ENCODE results near the gene SNX1. TPM values are rescaled to one million over a fixed set of nuclear protein-coding genes. Genes with fewer than 3 reads are reported as not detected.
"Not testable (repeated sequence)": the region's sequence is repeated elsewhere in the genome, so short reads cannot be mapped to it uniquely, and the experiment has no call there.

Gene SNX1
- total and polyA plus RNA-seq, 2 experiments from 2014 or later: 40.5 to 102 TPM

GRCh38 chr15:64117759-64118487, 22.1 kb downstream of the SNX1 start:
- H3K9me3 ChIP-seq (ENCODE audit: low read depth): no peaks in the 10 kb centered on the region
- 97 to 98% methylated on average over 5 of the region's 5 CpGs for WGBS, 2 experiments (ENCODE audit: low coverage in 1 of 2, low lambda C conversion rate in 2 of 2, missing lambda C conversion rate in 2 of 2)
- H3K9me2 ChIP-seq (ENCODE audit: insufficient read depth): no peaks in the 10 kb centered on the region
- no peaks in the 10 kb centered on the region for H3K27me3 ChIP-seq (replicated peaks; ENCODE audit: insufficient read depth)
- H3K9ac ChIP-seq: no peak overlapping the region
- peaks cover 53% of the 10 kb centered on the region for H3K36me3 ChIP-seq (ENCODE audit: low read depth)
- in situ Hi-C loops (cut with MboI): no loop called here
- H3K79me2 ChIP-seq (ENCODE audit: insufficient read depth): peaks cover 50% of the 10 kb centered on the region
- no peak for DNase-seq
- no peak for TF ChIP-seq EZH2 (IDR thresholded peaks at IDR 0.05; ENCODE audit: insufficient read depth, poor library complexity, severe bottlenecking)
- no peak for TF ChIP-seq EZH2phosphoT487 (IDR thresholded peaks at IDR 0.05; ENCODE audit: insufficient read depth, low read depth)
- no peak overlapping the region for H3K27ac ChIP-seq
- H3K4me2 ChIP-seq (ENCODE audit: unreplicated experiment): no peak overlapping the region
- peaks cover 7% of the 10 kb centered on the region for H3K4me1 ChIP-seq (ENCODE audit: insufficient read depth)
- no peak overlapping the region for H3K4me3 ChIP-seq
- no peak overlapping the region for H2AFZ ChIP-seq
- H3F3A ChIP-seq (ENCODE audit: insufficient read depth): peaks cover 11% of the 10 kb centered on the region; the same call in 1 of the 2 replicates
- no peaks in the 10 kb centered on the region for H4K20me1 ChIP-seq (ENCODE audit: insufficient read depth)

- H2AFZ ChIP-seq; H3K27me3 ChIP-seq (replicated peaks; ENCODE audit: insufficient read depth); H3K4me1 ChIP-seq (ENCODE audit: insufficient read depth); H3K4me3 ChIP-seq; H3F3A ChIP-seq (ENCODE audit: insufficient read depth); H3K4me2 ChIP-seq (ENCODE audit: unreplicated experiment); H4K20me1 ChIP-seq (ENCODE audit: insufficient read depth); H3K9ac ChIP-seq; DNase-seq; in situ Hi-C loops (cut with MboI); H3K9me2 ChIP-seq (ENCODE audit: insufficient read depth); H3K9me3 ChIP-seq (ENCODE audit: low read depth); H3K27ac ChIP-seq: not testable (repeated sequence)
- peaks cover 29% of the 10 kb centered on the region for H3K79me2 ChIP-seq (ENCODE audit: insufficient read depth)
- peaks cover 58% of the 10 kb centered on the region for H3K36me3 ChIP-seq (ENCODE audit: low read depth)
- 96 to 100% methylated on average over 2 of the region's 2 CpGs for whole genome bisulfite sequencing, 2 experiments (ENCODE audit: low coverage in 1 of 2, low lambda C conversion rate in 2 of 2, missing lambda C conversion rate in 2 of 2)
These were observed 24.5 kb downstream of the SNX1 start for GRCh38 chr15:64120322-64120721.

- Histone ChIP-seq H2AFZ (no peak overlapping the region), H3K27ac (no peak overlapping the region), H3K36me3 (ENCODE audit: low read depth) (peaks cover 53% of the 10 kb centered on the region), H3K4me1 (ENCODE audit: insufficient read depth) (no peaks in the 10 kb centered on the region), H3K9ac (no peak overlapping the region), H3F3A (ENCODE audit: insufficient read depth) (no peaks in the 10 kb centered on the region), H3K9me3 (ENCODE audit: low read depth) (no peaks in the 10 kb centered on the region), H3K4me3 (no peak overlapping the region), H3K4me2 (ENCODE audit: unreplicated experiment) (no peak overlapping the region), H3K79me2 (ENCODE audit: insufficient read depth) (peaks cover 20% of the 10 kb centered on the region; the same call in 1 of the 2 replicates), H4K20me1 (ENCODE audit: insufficient read depth) (no peaks in the 10 kb centered on the region), H3K27me3 (replicated peaks; ENCODE audit: insufficient read depth) (no peaks in the 10 kb centered on the region), H3K9me2 (ENCODE audit: insufficient read depth) (no peaks in the 10 kb centered on the region)
- in situ Hi-C loops (cut with MboI): no loop called here
- TF ChIP-seq EZH2 (IDR thresholded peaks at IDR 0.05; ENCODE audit: insufficient read depth, poor library complexity, severe bottlenecking): no peak
- no peak for TF ChIP-seq EZH2phosphoT487 (IDR thresholded peaks at IDR 0.05; ENCODE audit: insufficient read depth, low read depth)
- no peak for DNase-seq
- WGBS, 2 experiments (ENCODE audit: low coverage in 1 of 2, low lambda C conversion rate in 2 of 2, missing lambda C conversion rate in 2 of 2): 78 to 82% methylated on average over 4 of the region's 4 CpGs
These were observed 25.8 kb downstream of the SNX1 start for GRCh38 chr15:64121614-64122013.

- 100% methylated on average over 1 of the region's 1 CpG for WGBS, 2 experiments (ENCODE audit: low coverage in 1 of 2, low lambda C conversion rate in 2 of 2, missing lambda C conversion rate in 2 of 2)
- H3K27ac ChIP-seq: no peak overlapping the region
- no peak overlapping the region for H3K9ac ChIP-seq
- no peak overlapping the region for H3K4me3 ChIP-seq
- H3F3A ChIP-seq (ENCODE audit: insufficient read depth): no peaks in the 10 kb centered on the region
- H3K4me2 ChIP-seq (ENCODE audit: unreplicated experiment): no peak overlapping the region
- H4K20me1 ChIP-seq (ENCODE audit: insufficient read depth): no peaks in the 10 kb centered on the region
- no peak overlapping the region for H2AFZ ChIP-seq
- no peaks in the 10 kb centered on the region for H3K27me3 ChIP-seq (replicated peaks; ENCODE audit: insufficient read depth)
- H3K79me2 ChIP-seq (ENCODE audit: insufficient read depth): 0 out of 2 replicates have a peak, but pooled peaks cover 14% of the 10 kb centered on the region
- in situ Hi-C loops (cut with MboI): no loop called here
- H3K4me1 ChIP-seq (ENCODE audit: insufficient read depth): no peaks in the 10 kb centered on the region
- H3K36me3 ChIP-seq (ENCODE audit: low read depth): peaks cover 61% of the 10 kb centered on the region
- H3K9me3 ChIP-seq (ENCODE audit: low read depth): no peaks in the 10 kb centered on the region
- TF ChIP-seq EZH2phosphoT487 (IDR thresholded peaks at IDR 0.05; ENCODE audit: insufficient read depth, low read depth) (no peak), EZH2 (IDR thresholded peaks at IDR 0.05; ENCODE audit: insufficient read depth, poor library complexity, severe bottlenecking) (no peak)
- no peak for DNase-seq
- H3K9me2 ChIP-seq (ENCODE audit: insufficient read depth): no peaks in the 10 kb centered on the region
These were observed 26.7 kb downstream of the SNX1 start for GRCh38 chr15:64122444-64122843.
